Right lobe of liver (tissue), 4 donors: ENCODE measurements around the gene FTHL17.

Source experiments
- POLR2A ChIP-seq: fragments of 450-650 bp; IDR thresholded peaks from one replicate; pipeline ENCODE4 v1.6.1; 2017; ENCODE audit warnings: antibody characterized with exemption, mild to moderate bottlenecking
- TF ChIP-seq, protein P1 (sequence below), 4 donors: fragments of 200-600 bp in 3 of 4; fragments of 450-650 bp in 1 of 4; IDR thresholded peaks; one replicate each; pipeline versions ENCODE4 v1.5.1 to v1.8.0; 2016 to 2022; ENCODE audit warnings: antibody characterized with exemption in 4 of 4, mild to moderate bottlenecking in 2 of 4
- donor health status: DM: no; HTN: no; CAD: no.
- donor health status: DM: no; HTN: no; CAD: no.
- donor health status: DM: no; HTN: yes; CAD: no.

DNA sequence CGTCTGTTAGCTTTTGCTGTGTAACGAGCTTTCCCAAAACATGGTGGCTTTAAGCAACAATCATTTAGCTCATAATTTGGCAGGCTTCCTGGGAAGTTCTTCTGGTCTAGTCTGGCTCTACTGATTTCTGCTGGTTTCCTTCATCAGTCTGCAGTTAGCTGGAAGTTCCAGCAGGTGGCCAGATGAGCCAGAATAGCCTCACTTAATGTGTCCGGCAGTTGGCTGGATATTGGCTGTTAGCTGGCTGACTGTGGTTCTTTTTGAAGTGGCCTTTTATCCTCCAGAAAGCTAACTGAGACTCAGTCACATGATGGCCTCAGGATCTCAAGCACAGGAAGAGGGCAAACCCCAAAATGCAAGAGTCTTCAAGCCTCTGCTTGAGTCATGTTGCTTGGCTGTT lies 34.9 kb downstream of the FTHL17 start:
- TF ChIP-seq, protein P1, sequence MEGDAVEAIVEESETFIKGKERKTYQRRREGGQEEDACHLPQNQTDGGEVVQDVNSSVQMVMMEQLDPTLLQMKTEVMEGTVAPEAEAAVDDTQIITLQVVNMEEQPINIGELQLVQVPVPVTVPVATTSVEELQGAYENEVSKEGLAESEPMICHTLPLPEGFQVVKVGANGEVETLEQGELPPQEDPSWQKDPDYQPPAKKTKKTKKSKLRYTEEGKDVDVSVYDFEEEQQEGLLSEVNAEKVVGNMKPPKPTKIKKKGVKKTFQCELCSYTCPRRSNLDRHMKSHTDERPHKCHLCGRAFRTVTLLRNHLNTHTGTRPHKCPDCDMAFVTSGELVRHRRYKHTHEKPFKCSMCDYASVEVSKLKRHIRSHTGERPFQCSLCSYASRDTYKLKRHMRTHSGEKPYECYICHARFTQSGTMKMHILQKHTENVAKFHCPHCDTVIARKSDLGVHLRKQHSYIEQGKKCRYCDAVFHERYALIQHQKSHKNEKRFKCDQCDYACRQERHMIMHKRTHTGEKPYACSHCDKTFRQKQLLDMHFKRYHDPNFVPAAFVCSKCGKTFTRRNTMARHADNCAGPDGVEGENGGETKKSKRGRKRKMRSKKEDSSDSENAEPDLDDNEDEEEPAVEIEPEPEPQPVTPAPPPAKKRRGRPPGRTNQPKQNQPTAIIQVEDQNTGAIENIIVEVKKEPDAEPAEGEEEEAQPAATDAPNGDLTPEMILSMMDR (IDR thresholded peaks at IDR 0.05), result peak; percentile 45 to 64 (median 62)
- TF ChIP-seq POLR2A, result no peak
